ENCODE data around the gene KCTD19. TPM values are rescaled to one million over a fixed set of nuclear protein-coding genes. Genes with fewer than 3 reads are reported as not detected.
"Not testable (repeated sequence)": the region's sequence is repeated elsewhere in the genome, so short reads cannot be mapped to it uniquely, and the experiment has no call there.

The KCTD19 gene
- polyA plus RNA-seq (2013), result 0.10 and 0.22 TPM in 2 replicates

DNA sequence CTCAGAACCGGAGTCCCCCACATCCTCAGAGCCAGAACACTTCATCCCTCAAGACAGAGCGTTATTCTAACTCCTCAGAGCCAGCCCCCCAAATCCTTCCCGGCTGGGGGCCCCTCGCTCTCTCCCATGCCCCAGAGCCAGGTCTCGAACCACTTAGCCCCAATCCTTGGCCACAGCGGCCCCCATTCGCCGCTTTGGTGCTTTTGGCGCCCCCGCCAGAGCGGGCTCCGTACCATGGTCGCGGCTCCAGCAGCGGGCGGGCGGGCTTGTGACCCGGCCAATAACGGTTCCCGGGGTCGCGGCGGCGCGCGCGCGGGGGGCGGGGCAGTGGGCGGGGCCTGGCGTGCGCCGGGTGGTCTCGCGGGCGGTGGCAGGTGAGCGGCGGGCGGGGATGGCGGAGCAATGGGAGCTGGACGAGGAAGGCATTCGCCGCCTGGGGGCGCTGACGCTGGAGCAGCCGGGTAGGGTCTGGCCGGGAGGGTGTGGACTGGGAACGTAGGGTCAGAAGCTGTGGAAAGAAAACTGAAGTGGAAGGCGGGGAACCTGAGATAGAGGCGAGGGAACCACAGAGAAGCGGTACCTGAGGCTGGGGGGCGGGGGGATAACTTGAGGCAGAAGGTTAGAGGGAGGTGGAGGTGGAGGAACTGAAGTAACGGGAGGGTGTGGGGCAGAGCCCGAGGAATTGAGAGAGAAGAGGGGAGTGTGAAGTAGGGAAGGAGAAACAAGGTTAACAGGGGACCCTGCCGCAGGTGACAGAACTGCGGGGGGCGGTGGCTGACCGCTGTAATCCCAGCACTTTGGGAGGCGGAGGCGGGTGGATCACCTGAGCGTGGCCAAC lies at the start of gene KCTD19, which contains the start of gene LRRC36:
TSS of gene KCTD19 (minus strand) at position 270 of the 838 bp plus-strand sequence. CDS start at position 236, 34 bp downstream.
TSS of gene LRRC36 (plus strand) at position 344 of the 838 bp plus-strand sequence. CDS start at position 392, 48 bp downstream.
- no peaks in the 10 kb centered on the region for H3K36me3 ChIP-seq (ENCODE audit: control insufficient read depth in 1 of 2, insufficient read depth in 2 of 2, low read length in 2 of 2)

DNA sequence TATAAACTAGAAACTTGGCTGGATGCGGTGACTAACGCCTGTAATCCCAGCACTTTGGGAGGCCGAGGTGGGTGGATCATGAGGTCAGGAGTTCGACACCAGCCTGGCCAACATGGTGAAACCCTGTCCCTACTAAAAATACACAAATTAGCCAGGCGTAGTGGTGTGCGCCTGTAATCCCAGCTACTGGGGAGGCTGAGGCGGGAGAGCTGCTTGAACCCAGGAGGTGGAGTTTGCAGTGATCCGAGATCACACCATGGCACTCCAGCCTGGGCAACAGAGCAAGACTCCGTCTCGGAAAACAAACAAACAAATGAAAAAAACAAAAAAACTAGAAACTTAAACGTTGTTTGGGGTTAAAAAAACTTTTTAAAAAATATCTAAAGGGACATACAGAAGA lies 49.5 kb upstream of the KCTD19 start:
- H3K4me1 ChIP-seq (ENCODE audit: control insufficient read depth in 1 of 2, insufficient read depth in 2 of 2, low read length in 2 of 2); H3K23ac ChIP-seq (ENCODE audit: low read length); H2BK5ac ChIP-seq (ENCODE audit: low read depth, low read length, poor library complexity); H3K79me1 ChIP-seq (ENCODE audit: low read length); H3K14ac ChIP-seq (ENCODE audit: low read length); H4K12ac ChIP-seq (ENCODE audit: low read depth, low read length); H2AFZ ChIP-seq (ENCODE audit: insufficient read depth, low read length, poor library complexity); H3K27me3 ChIP-seq (ENCODE audit: insufficient read depth, low read length); H2AK5ac ChIP-seq (ENCODE audit: low read length); H3K79me2 ChIP-seq (ENCODE audit: control insufficient read depth, insufficient read depth, low read length, poor library complexity); H3K9me3 ChIP-seq (ENCODE audit: insufficient read depth, low read depth, low read length); H4K8ac ChIP-seq (ENCODE audit: low read depth, low read length); H3K36me3 ChIP-seq (ENCODE audit: control insufficient read depth in 1 of 2, insufficient read depth in 2 of 2, low read length in 2 of 2); H3K18ac ChIP-seq (ENCODE audit: low read length); H3K9ac ChIP-seq (ENCODE audit: low read length); DNase-seq; H3K4me3 ChIP-seq (ENCODE audit: low read depth, low read length); H4K91ac ChIP-seq (ENCODE audit: low read depth, low read length); H3K27ac ChIP-seq (ENCODE audit: low read depth, low read length); H2BK120ac ChIP-seq (ENCODE audit: insufficient read depth, low read length, poor library complexity); H3K4me2 ChIP-seq (ENCODE audit: low read length); H2BK12ac ChIP-seq (ENCODE audit: low read length); H3K4ac ChIP-seq (ENCODE audit: low read depth, low read length): not testable (repeated sequence)
- 100% methylated on average over 1 of the region's 11 CpGs for WGBS (ENCODE audit: extremely low coverage, insufficient coverage, insufficient read length)

More for the DNA sequence above, at the start of gene KCTD19, which contains the start of gene LRRC36:
- H4K8ac ChIP-seq (ENCODE audit: low read depth, low read length), result no peak within 1 kb of the TSS
- H3K4me1 ChIP-seq (ENCODE audit: control insufficient read depth in 1 of 2, insufficient read depth in 2 of 2, low read length in 2 of 2), result peaks cover 3 to 6% of the 10 kb centered on the region in 2 experiments
- peaks cover 4% of the 10 kb centered on the region for H3K9me3 ChIP-seq (ENCODE audit: insufficient read depth, low read depth, low read length)
- H3K79me1 ChIP-seq (ENCODE audit: low read length), result no peaks in the 10 kb centered on the region
- no peak within 1 kb of the TSS for H3K4ac ChIP-seq (ENCODE audit: low read depth, low read length)
- H3K23ac ChIP-seq (ENCODE audit: low read length), result peak within 1 kb of the TSS; percentile 78
- peak; percentile 38 to 66 for DNase-seq
- peak within 1 kb of the TSS; percentile 49 for H3K4me3 ChIP-seq (ENCODE audit: low read depth, low read length)
- WGBS (ENCODE audit: extremely low coverage, insufficient coverage, insufficient read length), result no CpG with 5 or more reads among the region's 61 CpGs
- H2BK120ac ChIP-seq (ENCODE audit: insufficient read depth, low read length, poor library complexity), result no peak within 1 kb of the TSS
- H3K27me3 ChIP-seq (ENCODE audit: insufficient read depth, low read length), result no peaks in the 10 kb centered on the region
- H2AFZ ChIP-seq (ENCODE audit: insufficient read depth, low read length, poor library complexity), result peak within 1 kb of the TSS; percentile 10
- peak within 1 kb of the TSS; percentile 12 for H3K9ac ChIP-seq (ENCODE audit: low read length)
- H3K4me2 ChIP-seq (ENCODE audit: low read length), result peak within 1 kb of the TSS; percentile 59
- H2BK5ac ChIP-seq (ENCODE audit: low read depth, low read length, poor library complexity), result no peak within 1 kb of the TSS
- no peak within 1 kb of the TSS for H3K14ac ChIP-seq (ENCODE audit: low read length)
- no peaks in the 10 kb centered on the region for H3K79me2 ChIP-seq (ENCODE audit: control insufficient read depth, insufficient read depth, low read length, poor library complexity)
- H4K91ac ChIP-seq (ENCODE audit: low read depth, low read length), result no peak within 1 kb of the TSS
- no peak within 1 kb of the TSS for H3K18ac ChIP-seq (ENCODE audit: low read length)
- H2AK5ac ChIP-seq (ENCODE audit: low read length), result no peak within 1 kb of the TSS
- H3K27ac ChIP-seq (ENCODE audit: low read depth, low read length), result no peak within 1 kb of the TSS
- H2BK12ac ChIP-seq (ENCODE audit: low read length), result no peak within 1 kb of the TSS
- no peak within 1 kb of the TSS for H4K12ac ChIP-seq (ENCODE audit: low read depth, low read length)

DNA sequence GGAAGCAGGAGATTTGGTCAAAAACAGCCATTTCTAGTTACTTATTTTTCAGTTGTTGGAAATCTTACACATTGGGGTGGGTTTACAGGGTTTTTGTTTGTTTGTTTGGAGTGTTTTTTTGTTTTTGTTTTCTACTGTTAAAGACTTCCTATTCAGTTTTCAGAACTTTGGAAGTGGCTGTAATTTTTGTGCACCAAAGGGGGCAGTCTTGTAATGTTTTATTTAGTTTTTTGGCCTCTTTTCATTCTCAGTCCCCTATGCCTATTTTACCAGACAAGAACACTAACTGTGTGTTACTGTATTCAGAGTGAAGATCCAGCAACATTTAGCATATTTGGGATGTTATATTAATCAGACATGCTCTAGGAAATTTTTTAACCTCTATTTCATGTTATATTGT lies 46.1 kb upstream of the KCTD19 start:
- no peaks in the 10 kb centered on the region for H3K36me3 ChIP-seq (ENCODE audit: control insufficient read depth in 1 of 2, insufficient read depth in 2 of 2, low read length in 2 of 2)
- H2BK12ac ChIP-seq (ENCODE audit: low read length), result no peak overlapping the region
- no peak overlapping the region for H3K4ac ChIP-seq (ENCODE audit: low read depth, low read length)
- DNase-seq, result peak in 1 of 2 donors; percentile 68
- H3K27me3 ChIP-seq (ENCODE audit: insufficient read depth, low read length), result no peaks in the 10 kb centered on the region
- no peak overlapping the region for H3K23ac ChIP-seq (ENCODE audit: low read length)
- H2BK5ac ChIP-seq (ENCODE audit: low read depth, low read length, poor library complexity), result no peak overlapping the region
- no peak overlapping the region for H3K4me3 ChIP-seq (ENCODE audit: low read depth, low read length)
- H4K8ac ChIP-seq (ENCODE audit: low read depth, low read length), result no peak overlapping the region
- H4K12ac ChIP-seq (ENCODE audit: low read depth, low read length), result no peak overlapping the region
- no peaks in the 10 kb centered on the region for H3K4me1 ChIP-seq (ENCODE audit: control insufficient read depth in 1 of 2, insufficient read depth in 2 of 2, low read length in 2 of 2)
- no peak overlapping the region for H3K14ac ChIP-seq (ENCODE audit: low read length)
- H3K79me2 ChIP-seq (ENCODE audit: control insufficient read depth, insufficient read depth, low read length, poor library complexity), result no peaks in the 10 kb centered on the region
- no peaks in the 10 kb centered on the region for H3K9me3 ChIP-seq (ENCODE audit: insufficient read depth, low read depth, low read length)
- no peak overlapping the region for H3K18ac ChIP-seq (ENCODE audit: low read length)
- no peak overlapping the region for H3K4me2 ChIP-seq (ENCODE audit: low read length)
- no peak overlapping the region for H2AFZ ChIP-seq (ENCODE audit: insufficient read depth, low read length, poor library complexity)
- H3K79me1 ChIP-seq (ENCODE audit: low read length), result no peaks in the 10 kb centered on the region
- no peak overlapping the region for H3K27ac ChIP-seq (ENCODE audit: low read depth, low read length)
- H2BK120ac ChIP-seq (ENCODE audit: insufficient read depth, low read length, poor library complexity), result no peak overlapping the region
- no peak overlapping the region for H4K91ac ChIP-seq (ENCODE audit: low read depth, low read length)
- H2AK5ac ChIP-seq (ENCODE audit: low read length), result no peak overlapping the region
- H3K9ac ChIP-seq (ENCODE audit: low read length), result no peak overlapping the region

DNA sequence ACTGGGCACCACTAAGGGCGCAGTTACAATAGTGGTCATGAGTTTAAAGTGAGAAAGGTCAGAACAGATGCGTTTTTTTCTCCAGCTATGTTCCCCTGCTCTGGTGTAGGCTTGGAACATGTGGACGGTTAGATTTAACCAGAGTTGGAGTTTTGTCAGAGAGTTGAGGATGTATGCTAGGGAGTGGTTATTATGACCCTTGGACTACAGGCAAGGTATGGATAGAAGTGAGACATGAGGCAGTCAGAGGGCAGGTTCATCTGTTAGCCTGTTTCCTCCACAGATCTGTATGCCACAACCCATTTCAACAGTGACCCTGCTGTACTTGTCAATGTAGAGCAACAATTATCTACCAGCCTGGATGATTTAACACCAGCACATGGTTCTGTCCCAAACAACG lies 44.1 kb upstream of the KCTD19 start:
- Histone ChIP-seq H3K18ac (ENCODE audit: low read length) (no peak overlapping the region), H3K23ac (ENCODE audit: low read length) (no peak overlapping the region), H3K79me2 (ENCODE audit: control insufficient read depth, insufficient read depth, low read length, poor library complexity) (no peaks in the 10 kb centered on the region), H3K27ac (ENCODE audit: low read depth, low read length) (no peak overlapping the region), H3K4me2 (ENCODE audit: low read length) (no peak overlapping the region), H3K9me3 (ENCODE audit: insufficient read depth, low read depth, low read length) (no peaks in the 10 kb centered on the region), H4K8ac (ENCODE audit: low read depth, low read length) (no peak overlapping the region), H3K9ac (ENCODE audit: low read length) (no peak overlapping the region), H3K36me3 (ENCODE audit: control insufficient read depth in 1 of 2, insufficient read depth in 2 of 2, low read length in 2 of 2) (no peaks in the 10 kb centered on the region), H3K79me1 (ENCODE audit: low read length) (no peaks in the 10 kb centered on the region), H3K4me1 (ENCODE audit: control insufficient read depth in 1 of 2, insufficient read depth in 2 of 2, low read length in 2 of 2) (no peaks in the 10 kb centered on the region), H4K91ac (ENCODE audit: low read depth, low read length) (no peak overlapping the region), H2BK120ac (ENCODE audit: insufficient read depth, low read length, poor library complexity) (no peak overlapping the region), H2BK12ac (ENCODE audit: low read length) (no peak overlapping the region), H2AFZ (ENCODE audit: insufficient read depth, low read length, poor library complexity) (no peak overlapping the region), H4K12ac (ENCODE audit: low read depth, low read length) (no peak overlapping the region), H3K4ac (ENCODE audit: low read depth, low read length) (no peak overlapping the region), H2AK5ac (ENCODE audit: low read length) (no peak overlapping the region), H3K4me3 (ENCODE audit: low read depth, low read length) (no peak overlapping the region), H2BK5ac (ENCODE audit: low read depth, low read length, poor library complexity) (no peak overlapping the region), H3K27me3 (ENCODE audit: insufficient read depth, low read length) (no peaks in the 10 kb centered on the region), H3K14ac (ENCODE audit: low read length) (no peak overlapping the region)
- no CpG with 5 or more reads among the region's 4 CpGs for WGBS (ENCODE audit: extremely low coverage, insufficient coverage, insufficient read length)
- DNase-seq, result no peak
